CD14-positive monocyte (primary cell): ENCODE data around the gene IKZF2. TPM values are rescaled to one million over a fixed set of nuclear protein-coding genes. Genes with fewer than 3 reads are reported as not detected.

ENCODE experiments used
- DNase-seq, 3 donors: peaks; one replicate each; pipeline ENCODE4 v3.0.0-alpha.2; 2011 to 2022
- H2AFZ ChIP-seq: 2 replicates; pipeline ENCODE4 v1.6.0; 2012; ENCODE audit warnings: mild to moderate bottlenecking, low read depth, low read length, inconsistent platforms; ENCODE audit not compliant: insufficient read depth, poor library complexity, severe bottlenecking
- H3K27ac ChIP-seq, 2 donors: 1 replicate in 1 of 2; 2 replicates in 1 of 2; pipeline ENCODE4 v1.5.1; 2012 to 2013; ENCODE audit warnings: low read length in 2 of 2, control low read depth in 1 of 2, inconsistent platforms in 1 of 2, low read depth in 1 of 2, mild to moderate bottlenecking in 1 of 2
- H3K27me3 ChIP-seq, 2 donors: one replicate each; pipeline versions ENCODE4 v1.6.0 to v1.6.1; 2011 to 2013; ENCODE audit warnings: low read length in 2 of 2; ENCODE audit not compliant: control insufficient read depth in 2 of 2, insufficient read depth in 2 of 2
- H3K36me3 ChIP-seq, 2 donors: replicated peaks in 1 of 2; 1 replicate in 1 of 2; 2 replicates in 1 of 2; pipeline versions ENCODE4 v1.5.1 to v1.6.1; 2012 to 2013; ENCODE audit warnings: low read length in 2 of 2, control low read depth in 1 of 2, inconsistent platforms in 1 of 2, mild to moderate bottlenecking in 1 of 2; ENCODE audit not compliant: insufficient read depth in 2 of 2, control insufficient read depth in 1 of 2
- H3K4me1 ChIP-seq, 2 donors: 1 replicate in 1 of 2; 2 replicates in 1 of 2; pipeline versions ENCODE4 v1.5.1 to v1.6.1; 2012 to 2013; ENCODE audit warnings: low read length in 2 of 2, control low read depth in 1 of 2, inconsistent platforms in 1 of 2, mild to moderate bottlenecking in 1 of 2, moderate library complexity in 1 of 2; ENCODE audit not compliant: insufficient read depth in 2 of 2, control insufficient read depth in 1 of 2
- H3K4me2 ChIP-seq: replicated peaks from 2 replicates; pipeline ENCODE3; 2012; ENCODE audit warnings: low read length, moderate library complexity, mild to moderate bottlenecking; ENCODE audit not compliant: poor library complexity, severe bottlenecking; ENCODE audit errors: extremely low read depth
- H3K4me3 ChIP-seq, 3 experiments: fragments of 200-600 bp in 1 of 3; sonication (generic) in 1 of 3; replicated peaks in 1 of 3; 1 replicate in 2 of 3; 2 replicates in 1 of 3; pipeline ENCODE4 v1.5.1; 2011 to 2013; ENCODE audit warnings: low read length in 3 of 3, mild to moderate bottlenecking in 3 of 3, control low read depth in 2 of 3, low read depth in 2 of 3, inconsistent platforms in 1 of 3, moderate library complexity in 1 of 3
- H3K79me2 ChIP-seq: 2 replicates; pipeline ENCODE4 v1.6.0; 2012; ENCODE audit warnings: mild to moderate bottlenecking, control low read depth, inconsistent platforms, low read length, moderate library complexity; ENCODE audit not compliant: insufficient read depth
- H3K9ac ChIP-seq: 2 replicates; pipeline ENCODE4 v1.6.0; 2017; ENCODE audit warnings: low read length, mild to moderate bottlenecking; ENCODE audit not compliant: insufficient read depth, poor library complexity, severe bottlenecking
- H3K9me3 ChIP-seq, 2 donors: replicated peaks in 1 of 2; 1 replicate in 1 of 2; 2 replicates in 1 of 2; pipeline versions ENCODE4 v1.5.1 to v1.6.1; 2012 to 2013; ENCODE audit warnings: low read length in 2 of 2, control low read depth in 1 of 2; ENCODE audit not compliant: control insufficient read depth in 1 of 2, insufficient read depth in 1 of 2
- H4K20me1 ChIP-seq: 2 replicates; pipeline ENCODE4 v1.6.0; 2012; ENCODE audit warnings: mild to moderate bottlenecking, low read length, control low read depth, moderate library complexity; ENCODE audit not compliant: insufficient read depth
- H3K27ac Mint-ChIP-seq, 7 donors: one replicate each; pipeline ENCODE4 v1.8.0; 2020; ENCODE audit warnings: mild to moderate bottlenecking in 7 of 7, mixed read lengths in 7 of 7, moderate library complexity in 6 of 7, inconsistent platforms in 2 of 7
- H3K27me3 Mint-ChIP-seq, 3 donors: one replicate each; pipeline ENCODE4 v1.8.0; 2021 to 2022; ENCODE audit warnings: low read depth in 3 of 3, mild to moderate bottlenecking in 3 of 3, mixed read lengths in 3 of 3, moderate library complexity in 3 of 3, inconsistent platforms in 1 of 3
- H3K36me3 Mint-ChIP-seq, 2 donors: one replicate each; pipeline ENCODE4 v1.8.0; 2020; ENCODE audit warnings: mixed read lengths in 2 of 2, inconsistent platforms in 1 of 2, mild to moderate bottlenecking in 1 of 2
- H3K4me1 Mint-ChIP-seq: one replicate; pipeline ENCODE4 v1.8.0; 2020; ENCODE audit warnings: mild to moderate bottlenecking, mixed read lengths
- H3K4me3 Mint-ChIP-seq, 2 donors: one replicate each; pipeline ENCODE4 v1.8.0; 2020; ENCODE audit warnings: mild to moderate bottlenecking in 2 of 2, mixed read lengths in 2 of 2, moderate library complexity in 1 of 2
- H3K9me3 Mint-ChIP-seq, 7 donors: one replicate each; pipeline ENCODE4 v1.8.0; 2020 to 2022; ENCODE audit warnings: mixed read lengths in 7 of 7, mild to moderate bottlenecking in 6 of 7, moderate library complexity in 6 of 7, inconsistent platforms in 2 of 7
- CTCF ChIP-seq: fragments of 200-600 bp; IDR thresholded peaks from one replicate; pipeline ENCODE4 v1.8.0; 2022; ENCODE audit warnings: antibody characterized with exemption, mild to moderate bottlenecking
- WGBS: methylation state at CpG from one replicate; pipeline ENCODE4 v1.1.5; 2013; ENCODE audit warnings: missing lambda C conversion rate; ENCODE audit not compliant: insufficient coverage; 5-methylcytosine and 5-hydroxymethylcytosine counted together
- intact Hi-C, 2 donors: fragments of 100-400 bp; cut with micrococcal nuclease; formaldehyde crosslinking; loops; one replicate each; pipeline versions ENCODE4 v1.15.0 to v1.15.1; 2023
- polyA plus RNA-seq, 3 donors: library from polyadenylated mRNA; depleted of rRNA in 1 of 3; unstranded in 2 of 3; stranded (reverse) in 1 of 3; fragments of 300-500 nt in 2 of 3; fragments of >200 nt in 1 of 3; fragmentation: Illumina TruSeq in 2 of 3; gene quantifications; 1 replicate in 2 of 3; 2 replicates in 1 of 3; pipeline ENCODE4 v1.2.3, GENCODE V29; 2012 to 2021

The IKZF2 gene
- polyA plus RNA-seq, 3 donors: 0.10 to 0.12 (median 0.11) TPM

GRCh38 chr2:213101692-213102460 is 49.5 kb downstream of the IKZF2 start:
- WGBS: 95% methylated on average over 3 of the region's 5 CpGs
- Histone ChIP-seq H3K27ac (no peak overlapping the region), H3K79me2 (no peaks in the 10 kb centered on the region), H3K4me3 (no peak overlapping the region), H4K20me1 (no peaks in the 10 kb centered on the region), H3K36me3 (no peaks in the 10 kb centered on the region), H3K9ac (no peak overlapping the region), H3K27me3 (no peaks in the 10 kb centered on the region), H2AFZ (no peak overlapping the region), H3K4me1 (no peaks in the 10 kb centered on the region), H3K4me2 (no peak overlapping the region), H3K9me3 (no peaks in the 10 kb centered on the region)
- Mint-ChIP-seq H3K9me3 (no peaks in the 10 kb centered on the region), H3K27ac (no peak overlapping the region), H3K36me3 (no peaks in the 10 kb centered on the region), H3K4me1 (no peaks in the 10 kb centered on the region), H3K4me3 (no peak overlapping the region), H3K27me3 (no peaks in the 10 kb centered on the region)
- intact Hi-C loops: no loop called here
- no peak for DNase-seq
- no peak for TF ChIP-seq CTCF

GRCh38 chr2:213101109-213101508 is 50.3 kb downstream of the IKZF2 start:
- TF ChIP-seq CTCF: no peak
- Histone ChIP-seq H3K9ac (no peak overlapping the region), H3K27ac (no peak overlapping the region), H3K79me2 (no peaks in the 10 kb centered on the region), H3K4me2 (no peak overlapping the region), H3K4me3 (no peak overlapping the region), H2AFZ (no peak overlapping the region), H4K20me1 (no peaks in the 10 kb centered on the region), H3K4me1 (no peaks in the 10 kb centered on the region), H3K27me3 (no peaks in the 10 kb centered on the region), H3K36me3 (no peaks in the 10 kb centered on the region), H3K9me3 (no peaks in the 10 kb centered on the region)
- Mint-ChIP-seq H3K27ac (no peak overlapping the region), H3K4me3 (no peak overlapping the region), H3K27me3 (no peaks in the 10 kb centered on the region), H3K4me1 (no peaks in the 10 kb centered on the region), H3K9me3 (no peaks in the 10 kb centered on the region), H3K36me3 (no peaks in the 10 kb centered on the region)
- no CpG with 5 or more reads among the region's 1 CpG for WGBS
- intact Hi-C loops: no loop called here
- DNase-seq: no peak
